Thoracic aorta (tissue), 2 donors: Measurements from ENCODE around the gene MCF2L. TPM values are rescaled to one million over a fixed set of nuclear protein-coding genes. Genes with fewer than 3 reads are reported as not detected.

Experiments
- ATAC-seq: fragments of 150-250 bp; one replicate; pipeline ENCODE4 v1.8.0; 2017; ENCODE audit warnings: low read depth; ENCODE audit not compliant: insufficient number of reproducible peaks, low FRiP score
- DNase-seq: peaks from one replicate; pipeline ENCODE4 v3.0.0-alpha.2; 2020; ENCODE audit warnings: low spot score
- H3K27ac ChIP-seq, 2 donors: fragments of 200-600 bp; sonication (generic); 1 replicate in 1 of 2; 2 replicates in 1 of 2; pipeline ENCODE4 v1.5.1; 2016; ENCODE audit warnings: mild to moderate bottlenecking in 2 of 2, moderate library complexity in 2 of 2
- H3K27me3 ChIP-seq: fragments of 200-600 bp; sonication (generic); replicated peaks from 2 replicates; pipeline ENCODE4 v1.6.0; 2016; ENCODE audit warnings: mild to moderate bottlenecking; ENCODE audit not compliant: insufficient read depth
- H3K36me3 ChIP-seq: fragments of 200-600 bp; sonication (generic); one replicate; pipeline ENCODE4 v1.5.1; 2016
- H3K4me1 ChIP-seq, 2 donors: fragments of 200-600 bp; sonication (generic); 1 replicate in 1 of 2; 2 replicates in 1 of 2; pipeline versions ENCODE4 v1.5.1 to v1.6.0; 2016; ENCODE audit warnings: low read depth in 2 of 2, mild to moderate bottlenecking in 1 of 2; ENCODE audit not compliant: control insufficient read depth in 1 of 2
- H3K4me3 ChIP-seq: fragments of 200-600 bp; sonication (generic); 2 replicates; pipeline ENCODE4 v1.5.1; 2016; ENCODE audit warnings: mild to moderate bottlenecking
- H3K9me3 ChIP-seq: fragments of 200-600 bp; sonication (generic); 2 replicates; pipeline ENCODE4 v1.5.1; 2016
- total RNA-seq, 2 donors: library from RNA; depleted of rRNA; stranded (reverse); fragments of >200 nt; gene quantifications; one replicate each; pipeline versions ENCODE4 v1.1.0 to v1.2.3, GENCODE V29; 2016
- TF ChIP-seq, protein P1 (sequence below): fragments of 200-600 bp; sonication (generic); IDR thresholded peaks from one replicate; pipeline ENCODE4 v1.5.1; 2019; ENCODE audit warnings: antibody characterized with exemption

The MCF2L gene
- total RNA-seq, 2 donors from 2014 or later: 34.9 to 49.2 TPM

DNA sequence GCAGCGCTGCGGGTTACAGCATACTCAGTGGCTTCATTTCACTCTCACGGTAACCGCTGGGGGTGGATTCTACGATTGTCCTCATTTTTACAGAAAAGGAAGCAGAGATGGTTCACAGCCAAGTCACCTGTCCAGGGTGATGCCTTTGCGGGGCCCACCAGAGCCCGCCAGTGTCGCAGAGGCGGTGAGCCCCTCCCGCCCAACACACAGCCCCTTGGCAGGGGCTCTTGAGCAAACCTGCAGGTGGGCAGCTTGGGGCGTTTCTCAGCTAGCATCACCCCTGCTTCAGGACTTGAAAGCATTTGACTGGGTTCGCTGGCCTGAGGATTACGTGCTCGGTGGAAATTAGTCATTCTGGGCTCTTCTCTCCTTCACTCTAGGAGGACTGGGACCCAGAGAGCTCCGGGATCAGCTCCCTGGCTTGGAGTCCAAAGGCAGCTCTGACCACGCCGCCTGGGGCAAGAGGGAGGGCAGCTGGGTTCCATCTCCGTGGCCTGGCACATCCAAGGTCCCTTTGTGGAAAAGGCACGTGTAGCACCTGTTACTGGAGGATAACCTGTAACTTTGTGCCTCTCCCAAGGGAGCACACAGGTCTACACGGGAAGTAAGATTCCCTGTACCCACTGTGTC lies 74.1 kb downstream of the MCF2L start:
- H3K4me1 ChIP-seq: peaks cover 0 to 47% of the 10 kb centered on the region in 2 donors
- H3K27ac ChIP-seq: no peak overlapping the region
- TF ChIP-seq, protein P1, sequence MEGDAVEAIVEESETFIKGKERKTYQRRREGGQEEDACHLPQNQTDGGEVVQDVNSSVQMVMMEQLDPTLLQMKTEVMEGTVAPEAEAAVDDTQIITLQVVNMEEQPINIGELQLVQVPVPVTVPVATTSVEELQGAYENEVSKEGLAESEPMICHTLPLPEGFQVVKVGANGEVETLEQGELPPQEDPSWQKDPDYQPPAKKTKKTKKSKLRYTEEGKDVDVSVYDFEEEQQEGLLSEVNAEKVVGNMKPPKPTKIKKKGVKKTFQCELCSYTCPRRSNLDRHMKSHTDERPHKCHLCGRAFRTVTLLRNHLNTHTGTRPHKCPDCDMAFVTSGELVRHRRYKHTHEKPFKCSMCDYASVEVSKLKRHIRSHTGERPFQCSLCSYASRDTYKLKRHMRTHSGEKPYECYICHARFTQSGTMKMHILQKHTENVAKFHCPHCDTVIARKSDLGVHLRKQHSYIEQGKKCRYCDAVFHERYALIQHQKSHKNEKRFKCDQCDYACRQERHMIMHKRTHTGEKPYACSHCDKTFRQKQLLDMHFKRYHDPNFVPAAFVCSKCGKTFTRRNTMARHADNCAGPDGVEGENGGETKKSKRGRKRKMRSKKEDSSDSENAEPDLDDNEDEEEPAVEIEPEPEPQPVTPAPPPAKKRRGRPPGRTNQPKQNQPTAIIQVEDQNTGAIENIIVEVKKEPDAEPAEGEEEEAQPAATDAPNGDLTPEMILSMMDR: no peak
- DNase-seq (no peak), ATAC-seq (no peak)
- no peak overlapping the region for H3K4me3 ChIP-seq
- H3K27me3 ChIP-seq: no peaks in the 10 kb centered on the region
- no peaks in the 10 kb centered on the region for H3K9me3 ChIP-seq
- no peaks in the 10 kb centered on the region for H3K36me3 ChIP-seq

DNA sequence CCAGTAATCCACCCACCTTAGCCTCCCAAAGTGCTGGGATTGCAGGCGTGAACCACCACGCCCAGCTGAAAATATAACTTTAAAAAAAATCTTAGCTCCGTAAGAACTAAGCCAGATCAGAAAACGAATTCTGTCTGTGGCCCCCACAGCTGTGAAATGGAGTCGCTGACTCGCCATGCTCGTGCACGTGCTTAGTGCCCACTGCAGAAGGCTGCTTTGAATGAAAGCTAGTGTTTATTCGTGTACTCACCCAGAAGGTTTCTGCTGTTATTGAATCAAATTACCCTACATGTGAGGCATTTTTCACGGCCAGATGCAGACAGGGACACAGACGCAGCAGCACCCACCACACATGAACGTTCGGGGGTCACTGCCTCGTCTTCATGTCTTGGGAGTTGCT lies 74.9 kb downstream of the MCF2L start:
- H3K4me1 ChIP-seq: peaks cover 0 to 50% of the 10 kb centered on the region in 2 donors
- TF ChIP-seq, protein P1: no peak
- no peaks in the 10 kb centered on the region for H3K27me3 ChIP-seq
- DNase-seq: no peak
- no peaks in the 10 kb centered on the region for H3K36me3 ChIP-seq
- ATAC-seq: no peak
- H3K9me3 ChIP-seq: no peaks in the 10 kb centered on the region
- peak overlapping the region; percentile 61 for H3K4me3 ChIP-seq
- H3K27ac ChIP-seq: no peak overlapping the region

DNA sequence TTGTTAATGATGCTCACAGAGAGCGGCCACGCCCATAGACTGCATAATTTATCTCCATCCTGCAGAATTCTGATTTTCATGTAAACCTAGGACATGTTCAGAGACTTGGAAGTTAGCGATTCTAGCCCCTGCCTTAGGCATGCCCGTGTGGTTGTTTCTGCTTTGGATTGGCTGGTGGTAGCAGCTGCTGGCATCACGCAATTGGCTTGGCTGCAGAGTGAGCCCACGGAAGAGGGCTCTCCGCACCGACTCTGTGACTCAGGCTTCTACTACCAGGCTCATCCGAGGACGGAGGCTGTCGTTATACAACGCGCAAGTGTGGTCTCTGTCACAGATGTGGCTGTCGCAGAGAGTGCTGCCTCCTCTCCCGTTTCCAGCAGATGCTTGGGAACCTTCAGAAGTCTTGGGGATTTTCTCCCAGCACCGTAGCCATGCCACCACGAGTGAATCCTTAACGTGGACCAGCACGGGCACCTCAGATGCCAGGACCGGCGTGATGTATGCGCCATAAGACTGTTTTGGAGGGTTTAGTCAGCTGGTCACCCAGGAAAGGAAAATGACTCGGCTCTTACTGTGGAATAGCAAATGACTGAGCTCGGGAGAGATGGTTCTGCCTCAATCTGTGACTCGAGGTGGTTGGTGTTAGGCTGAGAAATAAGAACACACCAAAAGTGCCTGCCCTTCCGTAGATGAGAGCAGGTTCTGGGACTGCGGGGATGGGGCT lies 75.5 kb downstream of the MCF2L start:
- Histone ChIP-seq H3K9me3 (no peaks in the 10 kb centered on the region), H3K4me3 (peak overlapping the region; percentile 61), H3K4me1 (peaks cover 0 to 56% of the 10 kb centered on the region in 2 donors), H3K27me3 (no peaks in the 10 kb centered on the region), H3K27ac (peak overlapping the region; percentile 57 to 73), H3K36me3 (no peaks in the 10 kb centered on the region)
- no peak for ATAC-seq
- no peak for DNase-seq
- TF ChIP-seq, protein P1: no peak

DNA sequence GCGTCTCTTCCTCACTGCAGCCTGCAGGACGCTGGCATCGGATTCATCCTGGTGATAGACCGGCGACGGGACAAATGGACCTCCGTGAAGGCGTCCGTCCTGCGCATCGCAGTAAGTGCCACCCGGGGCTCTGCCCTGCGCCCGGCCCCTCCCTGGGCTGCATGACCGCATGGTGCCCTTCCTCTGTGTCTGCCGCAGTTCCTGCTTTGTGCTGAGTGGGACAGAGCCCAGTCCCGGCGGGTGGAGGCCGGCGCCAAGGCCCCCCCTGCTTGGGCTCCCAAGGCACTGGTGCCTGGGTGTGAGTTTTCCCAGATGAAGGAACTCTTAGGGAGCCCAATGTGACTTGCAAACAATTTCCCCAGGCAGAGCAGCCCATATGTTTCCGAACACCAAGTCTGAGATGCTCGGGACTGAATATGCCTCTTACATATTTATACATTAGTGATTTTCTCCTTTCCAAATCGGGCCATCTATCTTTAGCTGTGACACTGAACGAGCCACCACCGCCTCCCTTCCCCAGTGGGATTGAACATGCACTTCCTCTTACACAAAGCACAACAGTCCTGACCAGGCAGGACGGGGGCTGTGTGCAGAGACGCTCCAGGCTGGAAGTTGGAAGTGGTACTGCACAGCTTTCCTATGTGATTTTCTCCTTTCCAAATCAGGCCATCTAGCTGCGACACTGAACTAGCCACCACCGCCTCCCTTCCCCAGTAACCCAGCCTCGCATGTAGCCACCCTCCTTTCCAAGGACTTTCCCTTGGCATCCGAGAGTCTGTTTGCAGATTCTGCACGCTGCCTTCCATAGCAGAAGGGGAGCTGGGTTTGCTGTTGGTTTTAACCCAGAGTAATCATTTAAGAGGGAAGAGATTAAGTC lies 76.5 kb downstream of the MCF2L start:
- no peaks in the 10 kb centered on the region for H3K36me3 ChIP-seq
- TF ChIP-seq, protein P1: no peak
- DNase-seq (no peak), ATAC-seq (no peak)
- no peaks in the 10 kb centered on the region for H3K27me3 ChIP-seq
- H3K27ac ChIP-seq: peak overlapping the region; percentile 57 to 73
- H3K4me1 ChIP-seq: peaks cover 0 to 63% of the 10 kb centered on the region in 2 donors
- no peaks in the 10 kb centered on the region for H3K9me3 ChIP-seq
- H3K4me3 ChIP-seq: peak overlapping the region; percentile 61
